Neural progenitor cell (in vitro differentiated cells): Measurements from ENCODE around the gene KISS1. TPM values are rescaled to one million over a fixed set of nuclear protein-coding genes. Genes with fewer than 3 reads are reported as not detected.

Experiments
- DNase-seq: peaks from one replicate; pipeline ENCODE4 v3.0.0-alpha.2; 2016; ENCODE audit warnings: low spot score
- H2AFZ ChIP-seq: fragments of 200-600 bp; sonication (generic); replicated peaks from 2 replicates; pipeline ENCODE4 v1.6.1; 2016; ENCODE audit warnings: antibody characterized with exemption
- H3F3A ChIP-seq: fragments of 200-600 bp; sonication (generic); 2 replicates; pipeline ENCODE4 v1.6.1; 2016; ENCODE audit warnings: antibody characterized with exemption, low read depth
- H3K27ac ChIP-seq: fragments of 200-600 bp; sonication (generic); 2 replicates; pipeline ENCODE4 v1.5.1; 2016; ENCODE audit warnings: mild to moderate bottlenecking
- H3K27me3 ChIP-seq: fragments of 200-600 bp; sonication (generic); 2 replicates; pipeline ENCODE4 v1.6.1; 2016; ENCODE audit warnings: mild to moderate bottlenecking, moderate library complexity
- H3K36me3 ChIP-seq: fragments of 200-600 bp; sonication (generic); 2 replicates; pipeline ENCODE4 v1.5.1; 2016
- H3K4me1 ChIP-seq: fragments of 200-600 bp; sonication (generic); 2 replicates; pipeline ENCODE4 v1.6.1; 2016; ENCODE audit warnings: mixed run types
- H3K4me2 ChIP-seq: fragments of 200-600 bp; sonication (generic); 2 replicates; pipeline ENCODE4 v1.6.1; 2016
- H3K4me3 ChIP-seq: fragments of 200-600 bp; sonication (generic); 2 replicates; pipeline ENCODE4 v1.5.1; 2016
- H3K79me2 ChIP-seq: fragments of 200-600 bp; sonication (generic); 2 replicates; pipeline ENCODE4 v1.6.1; 2016; ENCODE audit warnings: low read depth
- H3K9ac ChIP-seq: fragments of 200-600 bp; sonication (generic); 2 replicates; pipeline ENCODE4 v1.6.1; 2016
- H3K9me3 ChIP-seq: fragments of 200-600 bp; sonication (generic); 2 replicates; pipeline ENCODE4 v1.5.1; 2016; ENCODE audit warnings: low read depth
- H4K20me1 ChIP-seq: fragments of 200-600 bp; sonication (generic); 2 replicates; pipeline ENCODE4 v1.6.1; 2016; ENCODE audit warnings: low read depth
- H3K27ac Mint-ChIP-seq: 3 replicates; pipeline ENCODE4 v1.8.0; 2021; ENCODE audit warnings: mixed read lengths
- H3K27me3 Mint-ChIP-seq: 2 replicates; pipeline ENCODE4 v1.8.0; 2022; ENCODE audit warnings: low read depth, mild to moderate bottlenecking, inconsistent platforms, moderate library complexity, mixed read lengths; ENCODE audit not compliant: insufficient read depth
- H3K36me3 Mint-ChIP-seq: 3 replicates; pipeline ENCODE4 v1.8.0; 2021; ENCODE audit warnings: mixed read lengths
- H3K4me1 Mint-ChIP-seq: 3 replicates; pipeline ENCODE4 v1.8.0; 2021; ENCODE audit warnings: mixed read lengths
- H3K4me3 Mint-ChIP-seq: 3 replicates; pipeline ENCODE4 v1.8.0; 2021; ENCODE audit warnings: mild to moderate bottlenecking, moderate library complexity, mixed read lengths
- H3K9me3 Mint-ChIP-seq: 3 replicates; pipeline ENCODE4 v1.8.0; 2020; ENCODE audit warnings: mixed read lengths
- EZH2 ChIP-seq: fragments of 200-600 bp; sonication (generic); IDR thresholded peaks from 2 replicates; pipeline ENCODE4 v1.6.1; 2017; ENCODE audit warnings: antibody characterized with exemption, mild to moderate bottlenecking, moderate library complexity
- EZH2phosphoT487 ChIP-seq: fragments of 200-600 bp; sonication (generic); IDR thresholded peaks from 2 replicates; pipeline ENCODE4 v1.6.1; 2017; ENCODE audit warnings: antibody characterized with exemption
- total RNA-seq: library from RNA; depleted of rRNA; stranded (reverse); fragments of >200 nt; gene quantifications from 2 replicates; pipeline ENCODE4 v1.2.3, GENCODE V29; 2015; ENCODE audit warnings: low replicate concordance
- TF ChIP-seq, protein P1 (sequence below): fragments of 200-600 bp; sonication (generic); IDR thresholded peaks from 2 replicates; pipeline ENCODE4 v1.5.1; 2017; ENCODE audit warnings: antibody characterized with exemption, mild to moderate bottlenecking

KISS1 gene
- total RNA-seq, 1 donor from 2014 or later = not detected

DNA sequence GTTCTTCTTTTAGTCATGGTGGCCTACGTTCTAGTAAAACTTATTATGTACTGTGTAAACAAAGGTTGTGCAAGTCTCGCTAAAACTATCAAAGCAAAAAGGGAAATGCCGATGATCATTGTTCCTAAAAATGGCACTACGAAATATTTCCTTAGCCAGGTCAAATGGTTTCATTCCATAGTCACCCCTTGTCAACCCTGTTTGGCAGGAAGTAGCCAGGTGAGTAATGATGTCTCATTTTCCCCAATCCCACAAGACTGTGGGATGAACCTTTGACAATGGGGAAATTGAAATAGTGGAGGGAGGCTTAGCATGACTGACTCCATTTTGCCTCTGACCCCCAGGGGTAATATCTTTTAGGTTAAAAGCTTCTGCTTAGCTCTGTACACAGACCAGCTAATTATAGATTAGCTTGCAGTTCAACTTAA is 24.5 kb downstream of the KISS1 start:
- no peaks in the 10 kb centered on the region for H3K36me3 Mint-ChIP-seq
- H3K4me3 ChIP-seq = no peak overlapping the region
- no peak for TF ChIP-seq EZH2phosphoT487
- no peak for TF ChIP-seq EZH2
- TF ChIP-seq, protein P1, sequence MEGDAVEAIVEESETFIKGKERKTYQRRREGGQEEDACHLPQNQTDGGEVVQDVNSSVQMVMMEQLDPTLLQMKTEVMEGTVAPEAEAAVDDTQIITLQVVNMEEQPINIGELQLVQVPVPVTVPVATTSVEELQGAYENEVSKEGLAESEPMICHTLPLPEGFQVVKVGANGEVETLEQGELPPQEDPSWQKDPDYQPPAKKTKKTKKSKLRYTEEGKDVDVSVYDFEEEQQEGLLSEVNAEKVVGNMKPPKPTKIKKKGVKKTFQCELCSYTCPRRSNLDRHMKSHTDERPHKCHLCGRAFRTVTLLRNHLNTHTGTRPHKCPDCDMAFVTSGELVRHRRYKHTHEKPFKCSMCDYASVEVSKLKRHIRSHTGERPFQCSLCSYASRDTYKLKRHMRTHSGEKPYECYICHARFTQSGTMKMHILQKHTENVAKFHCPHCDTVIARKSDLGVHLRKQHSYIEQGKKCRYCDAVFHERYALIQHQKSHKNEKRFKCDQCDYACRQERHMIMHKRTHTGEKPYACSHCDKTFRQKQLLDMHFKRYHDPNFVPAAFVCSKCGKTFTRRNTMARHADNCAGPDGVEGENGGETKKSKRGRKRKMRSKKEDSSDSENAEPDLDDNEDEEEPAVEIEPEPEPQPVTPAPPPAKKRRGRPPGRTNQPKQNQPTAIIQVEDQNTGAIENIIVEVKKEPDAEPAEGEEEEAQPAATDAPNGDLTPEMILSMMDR = no peak
- no peak for DNase-seq
- no peaks in the 10 kb centered on the region for H3K4me1 ChIP-seq
- H3K79me2 ChIP-seq = no peaks in the 10 kb centered on the region
- H3F3A ChIP-seq = no peaks in the 10 kb centered on the region
- H3K9ac ChIP-seq = no peak overlapping the region
- H3K9me3 ChIP-seq = peaks cover 11% of the 10 kb centered on the region
- no peak overlapping the region for H2AFZ ChIP-seq
- H3K27me3 ChIP-seq = peaks cover 25% of the 10 kb centered on the region
- peaks cover 24% of the 10 kb centered on the region for H3K9me3 Mint-ChIP-seq
- H4K20me1 ChIP-seq = no peaks in the 10 kb centered on the region
- H3K27me3 Mint-ChIP-seq = no peaks in the 10 kb centered on the region
- H3K4me2 ChIP-seq = no peak overlapping the region
- no peak overlapping the region for H3K4me3 Mint-ChIP-seq
- no peaks in the 10 kb centered on the region for H3K36me3 ChIP-seq
- H3K4me1 Mint-ChIP-seq = no peaks in the 10 kb centered on the region
- H3K27ac ChIP-seq = no peak overlapping the region
- no peak overlapping the region for H3K27ac Mint-ChIP-seq

- H3K27ac Mint-ChIP-seq = no peak overlapping the region
- no peak overlapping the region for H3K4me3 ChIP-seq
- peaks cover 14% of the 10 kb centered on the region for H3K27me3 ChIP-seq
- H3K36me3 Mint-ChIP-seq = no peaks in the 10 kb centered on the region
- H3K79me2 ChIP-seq = no peaks in the 10 kb centered on the region
- peaks cover 24% of the 10 kb centered on the region for H3K9me3 Mint-ChIP-seq
- no peak for DNase-seq
- H3K4me2 ChIP-seq = no peak overlapping the region
- no peaks in the 10 kb centered on the region for H3K4me1 Mint-ChIP-seq
- H3K36me3 ChIP-seq = no peaks in the 10 kb centered on the region
- no peaks in the 10 kb centered on the region for H3K4me1 ChIP-seq
- TF ChIP-seq EZH2phosphoT487 = no peak
- TF ChIP-seq, protein P1 = no peak
- TF ChIP-seq EZH2 = no peak
- peaks cover 11% of the 10 kb centered on the region for H3K9me3 ChIP-seq
- no peaks in the 10 kb centered on the region for H3K27me3 Mint-ChIP-seq
- H3K27ac ChIP-seq = no peak overlapping the region
- no peak overlapping the region for H3K9ac ChIP-seq
- H3F3A ChIP-seq = no peaks in the 10 kb centered on the region
- no peak overlapping the region for H3K4me3 Mint-ChIP-seq
- no peaks in the 10 kb centered on the region for H4K20me1 ChIP-seq
- no peak overlapping the region for H2AFZ ChIP-seq
Observed at GRCh38 chr1:204170494-204171155, 25.7 kb downstream of the KISS1 start.

- DNase-seq = no peak
- Histone ChIP-seq H3K27me3 (peaks cover 7% of the 10 kb centered on the region), H3K79me2 (no peaks in the 10 kb centered on the region), H3K4me1 (no peaks in the 10 kb centered on the region), H3K9me3 (peaks cover 11% of the 10 kb centered on the region), H2AFZ (no peak overlapping the region), H3K9ac (no peak overlapping the region), H3F3A (no peaks in the 10 kb centered on the region), H3K4me3 (no peak overlapping the region), H3K27ac (no peak overlapping the region), H4K20me1 (no peaks in the 10 kb centered on the region), H3K4me2 (no peak overlapping the region), H3K36me3 (no peaks in the 10 kb centered on the region)
- no peaks in the 10 kb centered on the region for H3K27me3 Mint-ChIP-seq
- no peaks in the 10 kb centered on the region for H3K36me3 Mint-ChIP-seq
- no peak overlapping the region for H3K4me3 Mint-ChIP-seq
- TF ChIP-seq EZH2 (no peak), EZH2phosphoT487 (no peak)
- TF ChIP-seq, protein P1 = no peak
- H3K27ac Mint-ChIP-seq = no peak overlapping the region
- no peaks in the 10 kb centered on the region for H3K4me1 Mint-ChIP-seq
- peaks cover 24% of the 10 kb centered on the region for H3K9me3 Mint-ChIP-seq
Observed at GRCh38 chr1:204169858-204170257, 26.4 kb downstream of the KISS1 start.
